ENCODE data around the gene ZNF474. TPM values are rescaled to one million over a fixed set of nuclear protein-coding genes. Genes with fewer than 3 reads are reported as not detected.

Gene ZNF474
- total and polyA plus RNA-seq, 12 donors = 0.03 to 0.20 (median 0.19) TPM; not detected in 9

- ATAC-seq (no peak), DNase-seq (no peak)
- intact Hi-C loops (cut with DNase I) = no loop called here
- H3K27ac ChIP-seq = no peak overlapping the region
- H3K9me3 ChIP-seq = no peaks in the 10 kb centered on the region
- peaks cover 0 to 8% (median 0%) of the 10 kb centered on the region in 9 donors for H3K4me1 ChIP-seq
- TF ChIP-seq CTCF (IDR thresholded peaks at IDR 0.05) = no peak
- 84 to 87% methylated on average over 3 of the region's 3 CpGs for WGBS, 2 donors
- no peaks in the 10 kb centered on the region for H3K27me3 ChIP-seq
- H3K4me3 ChIP-seq = no peak overlapping the region
- no peaks in the 10 kb centered on the region for H3K36me3 ChIP-seq
Observed at GRCh38 chr5:122155546-122155945, 26.2 kb downstream of the ZNF474 start.

GRCh38 chr5:122156724-122157325 is 27.5 kb downstream of the ZNF474 start:
- Histone ChIP-seq H3K27me3 (no peaks in the 10 kb centered on the region), H3K27ac (no peak overlapping the region), H3K4me3 (no peak overlapping the region), H3K36me3 (no peaks in the 10 kb centered on the region), H3K9me3 (no peaks in the 10 kb centered on the region), H3K4me1 (peaks cover 0 to 8% (median 0%) of the 10 kb centered on the region in 9 donors)
- no peak for ATAC-seq
- 59 to 63% methylated on average over 1 of the region's 1 CpG for WGBS, 2 donors
- no peak for DNase-seq
- intact Hi-C loops (cut with DNase I) = no loop called here
- TF ChIP-seq CTCF (IDR thresholded peaks at IDR 0.05) = peak in 8 of 9 donors; percentile 5 to 50 (median 30)

- Histone ChIP-seq H3K4me3 (no peak overlapping the region), H3K9me3 (no peaks in the 10 kb centered on the region), H3K27ac (no peak overlapping the region), H3K27me3 (no peaks in the 10 kb centered on the region), H3K36me3 (no peaks in the 10 kb centered on the region), H3K4me1 (peaks cover 0 to 6% (median 0%) of the 10 kb centered on the region in 9 donors)
- DNase-seq (no peak), ATAC-seq (no peak)
- intact Hi-C loops (cut with DNase I) = no loop called here
- no peak for TF ChIP-seq CTCF (IDR thresholded peaks at IDR 0.05)
- 89 to 93% methylated on average over 3 of the region's 3 CpGs for WGBS, 2 donors
Observed at GRCh38 chr5:122162100-122162638, 32.8 kb downstream of the ZNF474 start.

- Histone ChIP-seq H3K36me3 (no peaks in the 10 kb centered on the region), H3K4me1 (peaks cover 0 to 6% (median 0%) of the 10 kb centered on the region in 9 donors), H3K9me3 (no peaks in the 10 kb centered on the region), H3K27me3 (no peaks in the 10 kb centered on the region), H3K27ac (peak overlapping the region in 1 of 10 donors; percentile 46), H3K4me3 (no peak overlapping the region)
- intact Hi-C loops (cut with DNase I) = no loop called here
- DNase-seq (no peak), ATAC-seq (peak in 5 of 8 donors; percentile 51 to 94 (median 71))
- WGBS, 2 donors = 60 to 64% methylated on average over 4 of the region's 4 CpGs
- TF ChIP-seq CTCF (IDR thresholded peaks at IDR 0.05) = no peak
Observed at GRCh38 chr5:122163121-122164069, 34.0 kb downstream of the ZNF474 start.
